ENCODE measurements around the gene PARP3.
"Not testable (repeated sequence)": the region's sequence is repeated elsewhere in the genome, so short reads cannot be mapped to it uniquely, and the experiment has no call there.

PARP3 gene

DNA sequence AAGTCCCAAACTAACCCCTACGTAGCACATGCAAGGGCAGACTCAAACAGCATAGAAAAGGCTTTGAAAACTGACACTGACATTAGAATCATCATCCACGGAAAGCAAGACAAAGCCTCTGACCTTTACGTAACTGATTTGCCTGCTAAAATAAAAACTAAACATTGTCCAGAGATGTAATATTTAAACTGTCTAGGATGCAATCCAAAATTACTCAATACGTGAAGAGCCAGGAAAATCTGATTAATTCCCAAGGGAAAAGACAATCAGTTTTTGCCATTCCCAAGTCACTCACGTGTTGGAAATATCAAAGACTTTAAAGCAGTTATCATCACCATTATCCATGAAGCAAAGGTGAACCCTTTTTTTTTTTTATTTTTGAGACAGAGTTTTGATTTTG, 25.7 kb upstream of the PARP3 start:
- DNase-seq: no peak
- Histone ChIP-seq H3K4me1 (ENCODE audit: control insufficient read depth, insufficient read depth, low read length, poor library complexity, severe bottlenecking) (no peaks in the 10 kb centered on the region), H3K27me3 (replicated peaks; ENCODE audit: control insufficient read depth, insufficient read depth, low read length, poor library complexity, severe bottlenecking) (no peaks in the 10 kb centered on the region), H3K9me3 (ENCODE audit: control insufficient read depth, low read length) (no peaks in the 10 kb centered on the region), H3K27ac (ENCODE audit: insufficient read depth, low read length, poor library complexity, severe bottlenecking) (no peak overlapping the region), H3K36me3 (ENCODE audit: control insufficient read depth, insufficient read depth, low read length) (no peaks in the 10 kb centered on the region), H3K4me3 (ENCODE audit: insufficient read depth, low read depth, low read length, poor library complexity, severe bottlenecking) (no peak overlapping the region)

GRCh38 chr3:51921081-51921578, 21.0 kb upstream of the PARP3 start:
- no peak for DNase-seq
- Histone ChIP-seq H3K4me1 (ENCODE audit: control insufficient read depth, insufficient read depth, low read length, poor library complexity, severe bottlenecking) (no peaks in the 10 kb centered on the region), H3K4me3 (ENCODE audit: insufficient read depth, low read depth, low read length, poor library complexity, severe bottlenecking) (no peak overlapping the region)

DNA sequence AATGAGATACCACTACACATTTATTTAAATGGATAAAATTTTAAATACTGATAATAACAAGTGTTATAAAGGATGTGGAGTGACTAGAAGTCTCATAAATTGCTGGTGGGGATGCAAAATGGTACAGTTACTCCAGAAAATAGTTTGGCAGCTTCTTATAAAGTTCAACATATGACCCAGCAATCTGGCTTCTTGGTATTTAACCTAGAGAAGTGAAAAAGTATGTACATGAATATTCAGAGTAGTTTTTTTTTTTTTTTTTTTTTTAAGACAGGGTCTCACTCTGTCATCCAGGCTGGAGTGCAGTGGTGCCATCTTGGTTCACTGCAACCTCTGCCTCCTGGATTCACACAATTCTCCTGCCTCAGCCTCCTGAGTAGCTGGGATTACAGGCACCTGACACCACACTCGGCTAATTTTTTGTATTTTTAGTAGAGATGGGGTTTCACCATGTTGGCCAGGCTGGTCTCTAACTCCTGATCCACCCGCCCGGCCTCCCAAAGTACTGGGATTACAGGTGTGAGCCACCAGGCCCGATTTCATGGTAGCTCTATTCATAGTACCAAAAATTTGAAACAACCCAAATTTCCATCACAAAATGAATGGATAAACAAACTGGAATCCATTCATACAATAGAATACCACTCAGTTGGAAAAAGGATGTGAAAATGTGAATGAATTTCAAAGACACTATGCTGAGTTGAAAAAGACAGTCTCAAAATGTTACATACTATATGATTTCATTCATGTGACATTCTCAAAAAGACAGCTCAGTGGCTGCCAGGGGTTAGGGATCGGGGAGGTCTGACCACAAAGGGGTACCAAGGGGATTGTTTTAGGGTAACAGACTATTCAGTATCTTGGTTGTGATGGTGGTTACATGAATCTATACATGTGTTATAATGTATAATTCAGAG, 14.8 kb upstream of the PARP3 start:
- no peak overlapping the region for H3K27ac ChIP-seq (ENCODE audit: insufficient read depth, low read length, poor library complexity, severe bottlenecking)
- H3K36me3 ChIP-seq (ENCODE audit: control insufficient read depth, insufficient read depth, low read length): no peaks in the 10 kb centered on the region
- H3K4me1 ChIP-seq (ENCODE audit: control insufficient read depth, insufficient read depth, low read length, poor library complexity, severe bottlenecking): no peaks in the 10 kb centered on the region
- H3K27me3 ChIP-seq (replicated peaks; ENCODE audit: control insufficient read depth, insufficient read depth, low read length, poor library complexity, severe bottlenecking): no peaks in the 10 kb centered on the region
- H3K4me3 ChIP-seq (ENCODE audit: insufficient read depth, low read depth, low read length, poor library complexity, severe bottlenecking): no peak overlapping the region
- DNase-seq: no peak
- H3K9me3 ChIP-seq (ENCODE audit: control insufficient read depth, low read length): no peaks in the 10 kb centered on the region

More at GRCh38 chr3:51921081-51921578, 21.0 kb upstream of the PARP3 start:
- no peaks in the 10 kb centered on the region for H3K27me3 ChIP-seq (replicated peaks; ENCODE audit: control insufficient read depth, insufficient read depth, low read length, poor library complexity, severe bottlenecking)
- H3K27ac ChIP-seq (ENCODE audit: insufficient read depth, low read length, poor library complexity, severe bottlenecking): no peak overlapping the region
- no peaks in the 10 kb centered on the region for H3K36me3 ChIP-seq (ENCODE audit: control insufficient read depth, insufficient read depth, low read length)
- no peaks in the 10 kb centered on the region for H3K9me3 ChIP-seq (ENCODE audit: control insufficient read depth, low read length)

DNA sequence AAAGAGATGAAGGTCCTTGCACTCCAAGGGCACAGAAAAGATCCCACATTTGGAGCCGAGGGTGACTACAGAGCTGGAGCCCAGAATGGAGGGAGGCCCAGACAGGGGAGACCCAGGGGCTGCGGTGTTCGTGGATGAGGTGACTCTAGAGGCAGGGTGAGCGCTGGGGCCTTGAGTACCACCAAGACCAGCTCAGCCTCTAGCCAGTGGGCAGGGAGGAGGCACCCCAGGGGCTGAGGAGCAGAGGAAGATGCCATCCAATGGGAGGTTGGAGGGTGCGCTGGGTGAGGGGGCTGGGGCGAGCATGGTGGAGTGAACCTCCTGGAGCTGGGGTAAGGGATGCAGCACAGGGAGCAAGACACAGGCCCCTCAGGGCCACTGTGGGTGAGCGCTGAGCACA, 13.7 kb upstream of the PARP3 start:
- DNase-seq: no peak
- Histone ChIP-seq H3K9me3 (ENCODE audit: control insufficient read depth, low read length) (no peaks in the 10 kb centered on the region), H3K4me3 (ENCODE audit: insufficient read depth, low read depth, low read length, poor library complexity, severe bottlenecking) (no peak overlapping the region)

DNA sequence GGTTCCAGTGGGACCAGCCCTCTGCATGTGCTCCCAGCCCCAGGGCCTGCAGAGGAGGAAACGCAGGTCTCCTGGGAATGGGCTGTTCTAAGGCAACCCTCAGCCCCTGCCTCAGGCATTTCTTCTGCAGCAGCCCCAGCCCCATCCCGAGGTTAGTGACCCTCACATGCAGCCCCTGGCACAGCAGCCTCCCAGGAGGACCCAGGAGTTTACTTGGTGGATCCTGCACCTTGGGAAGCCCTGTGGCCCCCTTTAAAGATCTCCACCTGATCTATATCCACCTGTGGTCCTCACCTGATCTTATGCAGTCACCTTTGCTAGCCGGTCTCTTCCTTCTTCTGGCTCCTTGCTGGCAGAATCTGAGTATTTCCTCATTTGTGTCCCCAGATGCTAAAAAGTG, 13.2 kb upstream of the PARP3 start:
- peaks cover 15% of the 10 kb centered on the region for H3K36me3 ChIP-seq (ENCODE audit: control insufficient read depth, insufficient read depth, low read length)
- H3K9me3 ChIP-seq (ENCODE audit: control insufficient read depth, low read length); DNase-seq; H3K27me3 ChIP-seq (replicated peaks; ENCODE audit: control insufficient read depth, insufficient read depth, low read length, poor library complexity, severe bottlenecking); H3K4me1 ChIP-seq (ENCODE audit: control insufficient read depth, insufficient read depth, low read length, poor library complexity, severe bottlenecking); H3K4me3 ChIP-seq (ENCODE audit: insufficient read depth, low read depth, low read length, poor library complexity, severe bottlenecking); H3K27ac ChIP-seq (ENCODE audit: insufficient read depth, low read length, poor library complexity, severe bottlenecking): not testable (repeated sequence)

More for the DNA sequence above, 13.7 kb upstream of the PARP3 start:
- H3K36me3 ChIP-seq (ENCODE audit: control insufficient read depth, insufficient read depth, low read length): peaks cover 9% of the 10 kb centered on the region
- no peaks in the 10 kb centered on the region for H3K4me1 ChIP-seq (ENCODE audit: control insufficient read depth, insufficient read depth, low read length, poor library complexity, severe bottlenecking)
- H3K27ac ChIP-seq (ENCODE audit: insufficient read depth, low read length, poor library complexity, severe bottlenecking): no peak overlapping the region
- no peaks in the 10 kb centered on the region for H3K27me3 ChIP-seq (replicated peaks; ENCODE audit: control insufficient read depth, insufficient read depth, low read length, poor library complexity, severe bottlenecking)

GRCh38 chr3:51929420-51930003, 12.7 kb upstream of the PARP3 start:
- no peaks in the 10 kb centered on the region for H3K4me1 ChIP-seq (ENCODE audit: control insufficient read depth, insufficient read depth, low read length, poor library complexity, severe bottlenecking)
- peaks cover 20% of the 10 kb centered on the region for H3K36me3 ChIP-seq (ENCODE audit: control insufficient read depth, insufficient read depth, low read length)
- no peak for DNase-seq
- H3K27ac ChIP-seq (ENCODE audit: insufficient read depth, low read length, poor library complexity, severe bottlenecking): no peak overlapping the region
- no peaks in the 10 kb centered on the region for H3K9me3 ChIP-seq (ENCODE audit: control insufficient read depth, low read length)
- no peak overlapping the region for H3K4me3 ChIP-seq (ENCODE audit: insufficient read depth, low read depth, low read length, poor library complexity, severe bottlenecking)
- H3K27me3 ChIP-seq (replicated peaks; ENCODE audit: control insufficient read depth, insufficient read depth, low read length, poor library complexity, severe bottlenecking): no peaks in the 10 kb centered on the region

- no peaks in the 10 kb centered on the region for H3K9me3 ChIP-seq (ENCODE audit: control insufficient read depth, low read length)
- DNase-seq: no peak
- peaks cover 29% of the 10 kb centered on the region for H3K36me3 ChIP-seq (ENCODE audit: control insufficient read depth, insufficient read depth, low read length)
- no peak overlapping the region for H3K27ac ChIP-seq (ENCODE audit: insufficient read depth, low read length, poor library complexity, severe bottlenecking)
- H3K27me3 ChIP-seq (replicated peaks; ENCODE audit: control insufficient read depth, insufficient read depth, low read length, poor library complexity, severe bottlenecking): no peaks in the 10 kb centered on the region
- H3K4me3 ChIP-seq (ENCODE audit: insufficient read depth, low read depth, low read length, poor library complexity, severe bottlenecking): no peak overlapping the region
- no peaks in the 10 kb centered on the region for H3K4me1 ChIP-seq (ENCODE audit: control insufficient read depth, insufficient read depth, low read length, poor library complexity, severe bottlenecking)
Observed at GRCh38 chr3:51930439-51930838, 11.7 kb upstream of the PARP3 start.

DNA sequence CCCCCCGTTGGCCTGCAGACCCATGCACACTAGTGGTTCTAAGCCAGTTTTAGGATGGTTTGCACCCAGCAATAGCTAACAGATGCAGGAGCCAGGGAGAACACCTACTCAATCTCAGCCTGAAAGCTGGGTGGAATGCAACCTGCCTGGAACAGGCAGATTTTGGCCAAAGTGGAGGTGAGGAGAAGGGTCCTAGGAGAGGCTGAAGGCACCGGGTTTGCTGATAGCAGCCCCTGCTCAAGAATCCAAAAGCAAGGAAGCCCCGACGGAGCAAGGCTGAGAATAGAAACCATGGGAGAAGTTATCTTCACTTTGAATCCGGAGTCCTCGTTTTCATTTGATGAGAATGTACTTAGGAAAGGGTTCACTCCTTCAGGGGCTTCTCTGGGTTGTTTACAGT, 10.4 kb upstream of the PARP3 start:
- Histone ChIP-seq H3K4me1 (ENCODE audit: control insufficient read depth, insufficient read depth, low read length, poor library complexity, severe bottlenecking) (no peaks in the 10 kb centered on the region), H3K36me3 (ENCODE audit: control insufficient read depth, insufficient read depth, low read length) (peaks cover 42% of the 10 kb centered on the region)
- DNase-seq: no peak

DNA sequence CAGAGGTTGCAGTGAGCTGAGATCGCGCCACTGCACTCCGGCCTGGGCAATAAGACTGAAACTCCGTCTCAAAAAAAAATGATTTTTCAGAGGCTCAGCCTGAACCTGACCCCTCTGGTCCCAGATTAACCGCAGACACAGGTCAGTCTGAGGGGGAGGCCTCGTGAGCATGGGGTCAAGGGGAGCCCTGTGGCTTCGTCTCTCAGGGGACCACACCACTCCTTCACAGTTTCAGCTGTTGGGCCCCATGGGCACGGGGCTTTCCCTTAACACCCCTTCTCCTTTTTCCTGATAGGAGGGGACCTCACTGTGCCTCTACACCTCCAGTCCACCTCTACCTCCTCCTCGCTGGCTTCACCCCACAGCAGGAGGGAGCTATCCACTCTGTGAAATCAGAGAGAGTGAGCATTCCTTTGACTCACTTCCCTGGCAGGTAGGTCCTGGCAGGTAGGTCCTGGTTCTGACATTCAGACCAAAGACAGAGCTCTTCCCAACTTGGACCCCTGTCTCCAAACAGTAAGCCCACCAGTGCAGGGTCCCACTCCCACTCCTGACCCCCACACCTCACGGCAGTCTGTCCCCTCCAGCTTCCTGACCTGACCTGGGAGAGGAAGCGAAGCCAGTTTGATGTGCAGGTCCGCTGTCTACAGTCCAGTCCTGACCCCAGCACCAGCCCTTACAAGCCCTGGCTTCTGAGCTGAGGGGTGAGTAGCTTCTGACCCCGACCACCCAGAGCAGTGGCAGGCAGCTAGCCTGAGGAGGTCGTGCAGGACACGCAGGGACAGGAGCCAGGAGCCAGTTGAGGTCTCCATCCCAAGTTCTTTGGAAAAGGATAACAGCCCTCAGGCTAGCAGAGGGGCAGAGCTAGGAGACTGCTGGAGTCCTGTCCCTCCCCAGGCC, 9.4 kb upstream of the PARP3 start:
- H3K27me3 ChIP-seq (replicated peaks; ENCODE audit: control insufficient read depth, insufficient read depth, low read length, poor library complexity, severe bottlenecking): no peaks in the 10 kb centered on the region
- H3K9me3 ChIP-seq (ENCODE audit: control insufficient read depth, low read length): no peaks in the 10 kb centered on the region
- no peak for DNase-seq
- peaks cover 52% of the 10 kb centered on the region for H3K36me3 ChIP-seq (ENCODE audit: control insufficient read depth, insufficient read depth, low read length)
- no peak overlapping the region for H3K27ac ChIP-seq (ENCODE audit: insufficient read depth, low read length, poor library complexity, severe bottlenecking)
- no peaks in the 10 kb centered on the region for H3K4me1 ChIP-seq (ENCODE audit: control insufficient read depth, insufficient read depth, low read length, poor library complexity, severe bottlenecking)
- H3K4me3 ChIP-seq (ENCODE audit: insufficient read depth, low read depth, low read length, poor library complexity, severe bottlenecking): no peak overlapping the region

More for the DNA sequence above, 10.4 kb upstream of the PARP3 start:
- no peak overlapping the region for H3K27ac ChIP-seq (ENCODE audit: insufficient read depth, low read length, poor library complexity, severe bottlenecking)
- H3K9me3 ChIP-seq (ENCODE audit: control insufficient read depth, low read length): no peaks in the 10 kb centered on the region
- H3K27me3 ChIP-seq (replicated peaks; ENCODE audit: control insufficient read depth, insufficient read depth, low read length, poor library complexity, severe bottlenecking): no peaks in the 10 kb centered on the region
- H3K4me3 ChIP-seq (ENCODE audit: insufficient read depth, low read depth, low read length, poor library complexity, severe bottlenecking): no peak overlapping the region
